Measurements from ENCODE around the gene AUTS2.

The AUTS2 gene

DNA sequence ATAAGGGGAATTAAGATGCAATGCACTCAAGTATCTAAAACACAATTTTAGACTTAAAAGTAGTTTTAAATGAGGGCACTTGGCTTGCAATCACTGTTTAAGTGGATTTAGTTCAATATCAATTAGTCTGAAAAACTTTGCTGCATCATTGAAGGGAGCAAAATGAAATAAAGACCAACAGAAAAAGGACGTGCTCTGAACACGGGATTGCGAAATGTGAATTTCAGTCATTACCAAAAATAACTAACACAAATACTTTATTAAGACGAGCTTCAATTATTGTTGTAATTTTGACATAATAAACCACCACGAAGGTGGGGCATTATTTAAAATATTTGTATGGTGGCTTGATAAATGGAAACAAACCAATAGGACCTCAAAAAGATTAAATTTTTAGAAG is 1171.9 kb downstream of the AUTS2 start:
- no peak for DNase-seq (ENCODE audit: low read depth, low spot score)

DNA sequence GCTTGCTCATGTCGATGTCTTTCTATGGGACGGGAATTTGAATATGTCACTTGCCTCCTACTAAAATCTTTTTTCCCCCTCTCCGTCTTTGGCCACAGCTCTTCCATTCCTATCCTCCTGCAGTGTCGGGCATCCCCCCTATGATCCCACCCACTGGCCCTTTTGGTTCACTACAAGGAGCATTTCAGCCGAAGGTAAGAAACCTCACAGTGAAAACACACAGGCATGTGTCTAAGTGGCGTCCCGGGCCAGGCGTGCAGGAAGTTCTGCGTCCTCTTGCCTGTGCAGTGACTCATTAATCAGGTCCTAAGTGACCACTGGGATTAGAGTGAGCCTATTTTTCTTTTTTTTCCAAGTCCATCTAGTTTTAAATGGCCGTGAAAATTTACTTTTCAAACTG is 1173.2 kb downstream of the AUTS2 start:
- DNase-seq (ENCODE audit: low read depth, low spot score), result no peak

DNA sequence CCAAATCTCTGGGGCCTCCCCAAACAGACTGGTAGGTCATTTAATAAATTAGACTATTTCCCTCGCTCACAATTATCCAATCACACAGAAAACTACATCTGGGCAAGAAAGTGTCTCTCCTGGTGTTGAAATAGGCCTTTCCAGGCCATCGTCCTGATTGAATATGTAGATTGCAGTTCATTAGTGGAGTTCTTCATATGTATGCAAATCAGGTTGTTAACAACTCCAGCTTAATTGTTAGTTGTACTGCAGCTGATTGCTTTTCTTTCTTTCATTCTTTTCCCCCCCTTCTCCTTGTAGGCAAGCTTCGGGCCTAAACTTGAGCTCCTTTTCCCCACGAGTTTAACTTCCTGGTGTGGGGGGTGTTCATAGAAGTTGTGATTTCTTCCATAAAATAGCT is 1174.6 kb downstream of the AUTS2 start:
- no peak for DNase-seq (ENCODE audit: low read depth, low spot score)

- DNase-seq (ENCODE audit: low read depth, low spot score), result no peak
Measured at GRCh38 chr7:70773406-70773805, 1175.1 kb downstream of the AUTS2 start.

GRCh38 chr7:70774950-70775527 is 1176.8 kb downstream of the AUTS2 start:
- DNase-seq (ENCODE audit: low read depth, low spot score), result no peak

- DNase-seq (ENCODE audit: low read depth, low spot score), result no peak
Measured at GRCh38 chr7:70775570-70776156, 1177.4 kb downstream of the AUTS2 start.

DNA sequence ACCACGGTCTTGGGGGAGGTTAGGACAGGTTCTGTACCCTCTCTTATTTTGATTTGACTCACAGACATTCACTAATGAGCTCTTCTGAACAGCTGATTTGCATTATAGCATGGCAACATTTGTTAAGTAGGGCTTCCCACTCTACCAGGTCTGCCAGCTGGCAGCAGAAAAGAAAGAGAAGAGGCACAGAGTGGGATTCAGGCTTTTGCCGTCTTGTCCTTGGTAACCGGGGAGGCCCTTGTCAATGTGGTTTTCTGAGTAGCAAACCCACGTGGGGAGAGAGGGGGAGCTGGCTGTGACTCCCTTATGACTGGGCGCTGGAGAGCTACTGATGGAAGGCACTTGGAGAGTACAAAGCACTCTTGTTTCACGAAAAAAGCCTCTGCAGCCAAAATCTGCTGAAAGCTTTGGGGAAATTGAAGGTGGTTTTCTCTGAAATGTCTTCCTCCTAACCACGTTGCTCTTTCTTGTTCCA is 1178.4 kb downstream of the AUTS2 start:
- no peak for DNase-seq (ENCODE audit: low read depth, low spot score)

- no peak for DNase-seq (ENCODE audit: low read depth, low spot score)
Measured at GRCh38 chr7:70777251-70777650, 1179.0 kb downstream of the AUTS2 start.

- no peak for DNase-seq (ENCODE audit: low read depth, low spot score)
Measured at GRCh38 chr7:70778585-70778984, 1180.3 kb downstream of the AUTS2 start.

GRCh38 chr7:70779321-70779720 is 1181.0 kb downstream of the AUTS2 start:
- no peak for DNase-seq (ENCODE audit: low read depth, low spot score)

- DNase-seq (ENCODE audit: low read depth, low spot score), result no peak
Measured at GRCh38 chr7:70781922-70782311, 1183.6 kb downstream of the AUTS2 start.

GRCh38 chr7:70782796-70783195 is 1184.5 kb downstream of the AUTS2 start:
- DNase-seq (ENCODE audit: low read depth, low spot score), result no peak

GRCh38 chr7:70785427-70785826 is 1187.2 kb downstream of the AUTS2 start:
- DNase-seq (ENCODE audit: low read depth, low spot score), result no peak

- DNase-seq (ENCODE audit: low read depth, low spot score), result peak; percentile 75
Measured at GRCh38 chr7:70786076-70786475, 1187.8 kb downstream of the AUTS2 start.

GRCh38 chr7:70787286-70787685 is 1189.0 kb downstream of the AUTS2 start:
- no peak for DNase-seq (ENCODE audit: low read depth, low spot score)

GRCh38 chr7:70787771-70788170 is 1189.5 kb downstream of the AUTS2 start:
- DNase-seq (ENCODE audit: low read depth, low spot score), result no peak

DNA sequence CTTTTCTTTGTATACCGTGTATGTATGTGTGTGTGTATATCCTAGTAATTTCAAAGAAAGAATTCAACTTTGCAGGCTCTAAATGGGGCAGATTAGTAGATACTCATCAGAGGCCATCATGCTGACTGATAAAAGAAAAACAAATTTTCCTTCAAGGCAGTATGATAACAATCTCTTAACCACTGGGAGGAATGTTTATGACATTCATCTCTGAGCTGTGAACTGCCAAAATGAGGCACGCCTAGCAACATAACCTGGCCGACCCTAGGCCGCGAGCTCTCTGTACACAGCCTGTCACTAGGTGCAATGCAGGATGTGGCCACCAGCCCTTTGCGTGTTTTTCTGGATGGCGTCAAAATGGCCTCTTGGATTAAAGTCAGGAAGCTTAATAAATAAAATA is 1190.0 kb downstream of the AUTS2 start:
- DNase-seq (ENCODE audit: low read depth, low spot score), result no peak

DNA sequence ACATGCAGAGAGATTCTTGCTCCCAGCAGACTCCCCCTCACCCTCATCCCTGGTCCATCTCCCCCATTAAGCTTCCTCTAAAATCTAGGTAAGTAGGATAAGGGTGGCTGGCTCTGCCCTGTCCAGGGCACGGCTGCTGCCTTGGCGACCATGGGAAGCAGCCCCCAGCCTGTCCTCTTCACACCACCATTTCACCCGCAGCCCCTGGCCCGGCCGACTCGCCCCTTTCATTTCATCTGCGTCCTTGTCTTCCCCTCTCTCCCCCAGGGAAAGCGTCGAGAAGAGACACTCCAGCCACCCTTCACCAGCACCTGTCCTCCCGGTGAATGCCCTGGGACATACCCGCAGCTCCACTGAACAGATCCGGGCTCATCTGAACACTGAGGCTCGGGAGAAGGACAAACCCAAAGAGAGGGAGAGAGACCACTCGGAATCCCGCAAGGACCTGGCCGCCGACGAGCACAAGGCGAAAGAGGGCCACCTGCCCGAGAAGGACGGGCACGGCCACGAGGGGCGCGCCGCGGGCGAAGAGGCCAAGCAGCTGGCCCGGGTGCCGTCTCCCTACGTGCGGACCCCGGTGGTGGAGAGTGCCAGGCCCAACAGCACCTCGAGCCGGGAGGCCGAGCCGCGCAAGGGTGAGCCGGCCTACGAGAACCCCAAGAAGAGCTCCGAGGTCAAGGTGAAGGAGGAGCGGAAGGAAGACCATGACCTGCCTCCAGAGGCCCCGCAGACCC is 1191.4 kb downstream of the AUTS2 start:
- no peak for DNase-seq (ENCODE audit: low read depth, low spot score)

GRCh38 chr7:70790215-70791073 is 1192.2 kb downstream of the AUTS2 start:
- DNase-seq (ENCODE audit: low read depth, low spot score), result no peak

DNA sequence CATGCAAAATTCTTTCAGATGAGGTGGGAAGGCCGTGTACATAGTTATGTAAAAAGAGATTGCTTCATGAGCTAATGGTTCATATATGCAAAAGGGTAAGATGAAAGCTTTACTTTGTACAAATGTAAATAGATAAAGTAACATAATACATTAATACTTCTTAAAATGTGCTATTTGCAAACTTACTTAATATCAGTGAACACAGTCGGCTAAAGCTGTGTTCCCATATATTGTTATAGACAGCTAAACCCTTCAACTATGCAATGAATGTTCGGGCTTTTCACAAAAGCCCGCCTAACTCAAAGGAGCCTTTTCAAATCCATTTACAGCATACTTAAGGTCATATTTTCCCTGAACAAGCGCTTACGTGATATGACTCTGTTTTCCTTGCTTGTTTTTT is 1193.1 kb downstream of the AUTS2 start:
- no peak for DNase-seq (ENCODE audit: low read depth, low spot score)

DNA sequence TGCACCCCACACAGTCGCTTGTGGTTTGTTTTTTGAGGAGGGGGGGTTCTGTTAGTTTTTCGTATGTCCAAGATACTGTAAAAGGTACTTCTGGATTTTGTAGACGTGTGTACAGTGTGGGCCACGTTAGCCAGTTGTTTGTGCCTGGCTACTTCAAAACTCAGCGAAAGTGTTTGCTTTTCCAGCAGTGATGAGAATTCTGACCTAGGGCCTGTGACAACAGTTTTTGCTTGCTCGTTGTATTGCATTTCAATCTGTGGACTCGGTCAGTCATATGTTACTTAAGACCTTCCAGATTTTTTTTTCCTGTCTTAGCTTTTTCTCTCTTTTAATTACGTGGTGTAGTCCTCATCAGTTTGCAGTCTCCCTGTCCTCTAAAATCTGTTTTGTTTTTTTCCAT is 1194.8 kb downstream of the AUTS2 start:
- DNase-seq (ENCODE audit: low read depth, low spot score), result no peak

DNA sequence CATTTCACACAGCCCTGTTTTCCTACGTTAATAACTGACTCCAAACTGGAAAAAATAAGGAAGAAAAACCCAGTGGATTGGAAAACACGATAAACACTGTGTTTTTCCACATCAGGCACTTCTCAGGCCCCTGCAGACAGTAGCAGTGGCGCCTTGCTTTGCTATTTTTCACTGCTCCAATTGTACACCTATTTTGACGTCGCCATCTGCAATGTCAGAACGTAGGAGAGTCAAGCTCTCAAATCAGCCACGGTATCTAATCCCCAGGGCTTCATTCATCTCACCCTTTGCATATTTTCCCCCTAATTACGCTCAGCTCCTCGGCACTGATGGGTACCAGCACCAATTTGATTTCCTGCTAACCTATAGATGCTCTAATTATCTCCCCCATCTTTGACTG is 1195.5 kb downstream of the AUTS2 start:
- DNase-seq (ENCODE audit: low read depth, low spot score), result no peak
